Stimulated activated CD4-positive, alpha-beta T cell treated with anti-CD3 and anti-CD28 coated beads, Interleukin-2, amount 100 ng/mL, for 4 hours (primary cell): ENCODE measurements around the gene CRYGC.

Experiments used
- DNase-seq: peaks from one replicate; pipeline ENCODE4 v3.0.0-alpha.2; 2020; ENCODE audit warnings: low read depth

CRYGC gene

DNA sequence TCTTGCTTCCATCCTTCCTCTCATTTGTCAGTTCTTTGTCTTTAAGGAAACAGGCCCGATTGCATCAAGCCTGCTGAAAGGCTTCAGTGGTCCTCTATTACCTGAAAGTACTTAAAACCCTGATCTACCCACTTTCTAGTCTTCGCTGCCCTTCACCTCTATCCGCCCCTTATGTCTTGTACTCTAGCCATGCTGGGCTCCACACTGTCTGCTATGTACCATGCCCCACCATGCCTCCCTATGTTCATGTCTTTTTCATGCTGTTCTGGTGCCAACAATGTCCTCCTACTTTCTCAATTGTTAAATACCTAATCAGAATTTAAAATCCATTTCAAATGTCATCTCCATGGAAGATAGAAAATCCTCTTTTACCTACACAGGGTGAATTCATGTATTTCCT, 33.5 kb downstream of the CRYGC start:
- no peak for DNase-seq

DNA sequence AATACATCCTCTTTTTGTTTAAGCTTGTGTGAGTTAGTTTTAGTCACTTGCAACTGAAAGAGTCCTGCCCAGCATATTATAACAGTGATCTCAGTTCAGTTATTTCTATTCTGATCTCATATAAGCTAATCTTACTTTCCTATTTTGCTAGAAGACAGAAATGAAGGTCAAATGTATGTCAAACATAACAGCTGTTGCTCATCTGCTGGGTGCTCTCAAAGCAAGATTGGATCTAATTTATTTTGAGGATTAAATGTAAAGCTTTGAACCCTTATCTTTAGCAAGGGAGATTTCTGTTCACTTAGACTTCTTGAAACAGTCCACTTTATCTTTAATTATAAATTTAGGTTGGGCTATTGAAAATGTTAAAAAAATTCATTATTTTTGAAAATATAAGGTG, 36.5 kb downstream of the CRYGC start:
- no peak for DNase-seq

- DNase-seq: no peak
Measured at GRCh38 chr2:208092093-208092832, 37.4 kb downstream of the CRYGC start.

DNA sequence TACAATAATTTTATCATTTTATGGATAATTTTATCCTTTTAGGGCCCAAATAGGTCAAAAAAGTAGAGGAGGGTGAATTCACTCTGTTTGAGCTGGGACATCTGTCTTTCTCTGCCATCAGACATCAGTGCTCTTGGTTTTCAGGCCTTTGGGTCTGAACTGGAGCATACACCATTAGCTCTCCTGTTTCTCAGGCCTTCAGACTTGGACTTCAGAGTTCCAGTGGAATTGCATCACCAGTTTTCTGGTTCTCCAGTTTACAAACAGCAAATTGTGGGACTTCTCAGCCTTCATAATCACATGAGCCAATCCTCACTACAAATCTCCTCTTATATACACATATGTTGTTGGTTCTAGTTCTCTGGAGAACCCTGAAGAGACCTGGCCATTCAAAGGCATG, 39.2 kb downstream of the CRYGC start:
- no peak for DNase-seq

DNA sequence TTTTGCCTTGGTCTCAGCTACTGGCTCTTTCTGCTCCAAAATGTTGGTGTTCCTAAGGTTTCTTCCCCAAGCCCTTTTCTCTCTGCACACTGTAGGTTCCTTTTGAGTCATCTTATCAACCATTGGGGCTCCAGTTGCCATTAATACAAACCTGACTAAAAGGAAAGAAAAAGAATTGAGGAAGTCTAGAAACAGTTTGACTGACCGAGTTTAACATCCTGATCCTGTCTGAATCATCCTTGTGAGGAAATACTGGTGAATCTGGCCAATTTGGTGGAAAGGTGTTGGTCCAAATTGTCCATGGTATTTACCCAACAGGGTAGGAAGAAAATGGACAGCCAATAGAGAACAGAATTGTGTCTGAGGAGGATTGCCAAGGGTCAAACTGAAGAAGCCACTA, 43.6 kb downstream of the CRYGC start:
- DNase-seq: no peak

- no peak for DNase-seq
Measured at GRCh38 chr2:208083807-208084206, 45.8 kb downstream of the CRYGC start.
